Measurements from ENCODE around the gene KLC4.
"Not testable (repeated sequence)": the region's sequence is repeated elsewhere in the genome, so short reads cannot be mapped to it uniquely, and the experiment has no call there.

Gene KLC4

DNA sequence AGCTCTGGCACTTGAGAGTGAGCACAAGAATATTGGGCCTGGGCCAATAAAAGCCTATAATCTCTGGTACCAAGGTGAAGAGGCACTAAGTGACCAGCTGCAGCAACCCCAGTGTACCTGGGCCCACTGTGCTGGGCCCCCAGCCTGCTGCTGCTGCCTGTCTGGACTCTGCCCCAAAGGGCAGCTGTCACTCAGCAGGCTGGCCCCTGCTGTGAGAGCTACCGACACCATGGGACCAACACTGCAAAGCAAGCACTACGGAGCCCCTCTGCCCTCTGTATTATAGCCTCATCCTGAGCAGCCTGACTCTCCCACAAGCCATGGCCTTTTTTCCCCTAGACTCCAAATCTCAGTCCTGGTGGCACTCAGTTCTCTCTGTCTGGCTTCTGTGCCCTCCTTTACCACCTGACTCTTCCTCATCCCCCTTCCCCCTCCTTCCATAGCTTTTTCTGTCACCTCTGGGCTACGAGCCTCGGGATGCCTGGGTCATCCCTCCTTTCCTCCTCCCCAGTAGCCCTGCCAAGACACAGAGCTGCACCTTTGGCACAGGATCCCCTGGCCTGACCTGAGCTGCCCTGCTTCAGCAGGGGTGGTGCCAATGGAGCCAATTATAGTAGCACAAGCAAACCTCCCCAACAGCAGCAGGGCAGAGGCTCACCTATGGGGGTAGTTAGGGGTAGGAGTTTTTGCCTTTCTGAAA, 23.8 kb upstream of the KLC4 start:
- DNase-seq (ENCODE audit: low read depth, low spot score) = no peak
- no peak overlapping the region for H3K27ac ChIP-seq

DNA sequence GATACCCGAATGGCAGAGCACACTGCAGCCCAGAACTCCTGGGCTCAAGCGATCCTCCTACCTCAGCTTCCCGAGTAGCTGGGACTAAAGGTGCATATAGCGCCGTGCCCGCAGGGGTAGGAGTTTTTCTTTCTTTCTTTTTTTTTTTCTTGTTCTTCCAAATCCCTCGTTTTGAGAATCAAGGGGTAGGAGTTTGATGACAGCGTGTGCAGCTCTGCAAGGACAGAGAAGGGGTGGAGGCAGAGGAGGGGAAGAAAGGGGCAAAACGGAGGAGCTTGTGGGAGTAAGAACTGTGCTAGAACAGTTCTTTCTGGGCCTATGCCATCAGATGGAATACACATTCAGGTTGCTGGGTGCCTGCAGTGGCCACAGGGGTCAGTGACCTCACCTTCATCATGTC, 22.7 kb upstream of the KLC4 start:
- DNase-seq (ENCODE audit: low read depth, low spot score) = no peak

DNA sequence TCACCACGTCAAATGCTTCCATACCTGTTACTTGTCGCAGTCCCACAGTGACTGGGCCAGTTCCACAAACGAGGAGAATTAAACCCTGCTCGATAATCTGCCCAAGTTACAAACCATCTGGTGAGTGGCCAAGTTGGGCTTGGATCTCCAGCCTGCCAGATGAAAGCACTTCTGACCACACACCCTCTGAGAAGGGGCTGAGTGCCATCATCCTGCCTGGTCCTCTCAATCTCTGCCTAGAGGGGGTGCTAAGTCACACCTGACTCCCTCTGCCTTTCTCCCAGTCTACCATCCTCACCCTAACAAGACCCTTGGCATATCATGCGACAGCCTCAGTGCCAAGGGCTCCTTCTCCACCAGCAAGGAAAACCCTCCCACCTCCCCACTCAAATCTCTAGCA, 22.2 kb upstream of the KLC4 start:
- no peak overlapping the region for H3K27ac ChIP-seq
- no peak for DNase-seq (ENCODE audit: low read depth, low spot score)

More for the DNA sequence above, 22.7 kb upstream of the KLC4 start:
- no peak overlapping the region for H3K27ac ChIP-seq

DNA sequence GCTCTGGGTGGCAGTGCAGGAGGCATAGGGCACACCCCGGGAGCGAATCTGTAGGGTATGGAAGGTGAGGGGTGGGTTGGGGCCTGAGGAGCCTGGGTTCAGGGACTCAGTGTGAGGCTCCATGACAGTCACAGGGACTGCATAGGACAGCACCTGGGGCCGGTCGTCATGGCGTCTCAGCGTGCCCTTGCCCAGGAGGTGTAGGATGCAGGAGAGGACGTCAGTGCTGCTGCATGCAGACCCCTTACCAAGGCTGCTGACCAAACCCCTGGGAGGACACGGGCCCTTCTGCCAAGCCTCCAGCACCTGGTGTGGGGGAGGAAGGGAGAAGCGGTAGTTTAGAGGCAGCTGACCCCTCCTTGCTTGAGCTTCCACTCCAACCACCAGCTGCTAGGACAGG, 21.7 kb upstream of the KLC4 start:
- H3K27ac ChIP-seq = no peak overlapping the region
- no peak for DNase-seq (ENCODE audit: low read depth, low spot score)

DNA sequence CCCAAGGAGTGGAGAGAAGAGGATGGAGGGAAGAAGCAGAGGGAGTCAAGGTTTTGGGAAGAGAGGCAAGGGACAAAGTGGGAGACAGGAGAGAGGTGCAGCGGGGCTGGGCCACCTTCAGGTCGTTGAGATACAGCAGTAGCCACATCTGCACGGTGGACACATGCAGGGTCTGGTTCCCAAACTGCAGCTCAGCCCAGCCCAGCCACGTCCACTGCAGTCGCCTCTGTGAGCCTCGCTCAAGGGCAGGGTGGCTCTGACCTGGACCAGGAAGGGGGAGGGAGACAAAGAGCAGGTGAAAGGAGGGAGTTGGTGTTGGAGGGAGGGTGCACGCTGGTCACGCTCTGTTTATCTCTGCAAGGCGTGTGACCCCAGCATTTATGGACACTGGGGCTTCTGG, 20.7 kb upstream of the KLC4 start:
- no peak for DNase-seq (ENCODE audit: low read depth, low spot score)
- H3K27ac ChIP-seq = no peak overlapping the region

DNA sequence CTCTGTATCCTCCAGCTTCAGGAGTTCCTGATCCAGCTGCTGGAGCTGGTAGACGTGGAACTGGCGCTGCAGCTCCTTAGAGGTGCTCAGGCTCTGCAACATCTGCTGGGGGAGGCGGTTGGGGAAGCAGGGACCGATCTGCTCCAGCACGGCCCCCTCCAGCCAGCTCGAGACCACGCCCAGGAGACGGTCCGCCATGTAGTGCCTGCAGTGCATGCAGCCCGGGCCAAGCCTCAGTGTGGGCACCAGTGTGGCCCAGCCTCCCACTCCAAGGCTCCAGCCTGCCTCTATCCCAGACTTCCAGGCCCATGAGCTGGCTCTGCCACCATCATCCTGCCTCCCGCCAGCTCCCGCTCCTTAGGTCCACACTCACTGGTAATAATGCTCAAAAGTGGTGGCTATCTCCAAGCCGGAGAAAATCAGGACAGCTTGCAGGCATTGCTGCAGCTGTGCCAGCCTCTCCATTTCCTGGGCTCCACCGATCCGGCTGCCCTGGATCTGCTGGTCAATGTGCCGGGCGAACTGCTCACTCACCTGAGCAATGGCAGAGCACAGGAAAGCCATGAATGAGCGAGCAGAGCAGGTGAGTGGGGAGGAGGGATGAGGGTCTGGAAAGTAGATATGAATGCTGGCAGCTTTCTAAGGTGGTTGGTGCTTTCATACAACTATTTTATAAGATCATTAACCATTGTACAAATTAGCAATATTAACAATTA, 18.7 kb upstream of the KLC4 start:
- no peak for DNase-seq (ENCODE audit: low read depth, low spot score)
- no peak overlapping the region for H3K27ac ChIP-seq

DNA sequence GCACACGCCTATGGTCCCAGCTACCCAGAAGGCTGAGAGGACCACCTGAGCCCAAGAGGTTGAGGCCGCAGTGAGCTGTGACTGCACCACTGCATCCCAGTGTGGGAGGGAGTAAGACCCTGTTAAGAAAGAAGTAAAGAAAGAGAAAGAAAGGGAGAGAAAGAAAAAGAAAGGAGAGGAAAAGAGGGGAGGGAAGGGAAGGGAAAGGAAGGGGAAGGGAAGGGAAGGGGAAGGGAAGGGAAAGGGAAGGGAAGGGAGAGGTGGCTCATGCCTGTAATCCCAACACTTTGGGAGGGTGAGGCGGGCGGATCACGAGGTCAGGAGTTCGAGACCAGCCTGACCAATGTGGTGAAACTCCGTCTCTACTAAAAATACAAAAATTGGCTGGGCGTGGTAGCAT, 18.0 kb upstream of the KLC4 start:
- DNase-seq (ENCODE audit: low read depth, low spot score); H3K27ac ChIP-seq: not testable (repeated sequence)

DNA sequence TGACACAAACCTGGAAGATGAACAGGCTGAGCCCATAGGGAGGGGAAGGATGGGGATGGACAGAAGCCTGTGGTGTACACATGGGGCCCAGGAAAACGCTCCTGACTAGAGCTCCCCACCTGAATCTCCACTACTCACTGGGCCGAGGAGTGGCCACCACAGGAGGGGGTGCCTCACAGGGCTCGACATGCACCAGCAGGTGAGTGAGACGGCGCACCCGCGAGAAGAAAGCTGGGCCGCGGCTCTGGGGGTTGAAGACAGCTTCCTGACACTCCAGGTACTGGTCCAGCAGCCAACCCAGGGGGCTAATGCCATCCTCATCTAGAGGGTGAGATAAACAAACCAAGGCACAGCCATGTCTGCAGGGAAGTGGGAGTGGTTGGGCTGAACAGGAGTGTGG, 16.1 kb upstream of the KLC4 start:
- no peak for DNase-seq (ENCODE audit: low read depth, low spot score)
- no peak overlapping the region for H3K27ac ChIP-seq

DNA sequence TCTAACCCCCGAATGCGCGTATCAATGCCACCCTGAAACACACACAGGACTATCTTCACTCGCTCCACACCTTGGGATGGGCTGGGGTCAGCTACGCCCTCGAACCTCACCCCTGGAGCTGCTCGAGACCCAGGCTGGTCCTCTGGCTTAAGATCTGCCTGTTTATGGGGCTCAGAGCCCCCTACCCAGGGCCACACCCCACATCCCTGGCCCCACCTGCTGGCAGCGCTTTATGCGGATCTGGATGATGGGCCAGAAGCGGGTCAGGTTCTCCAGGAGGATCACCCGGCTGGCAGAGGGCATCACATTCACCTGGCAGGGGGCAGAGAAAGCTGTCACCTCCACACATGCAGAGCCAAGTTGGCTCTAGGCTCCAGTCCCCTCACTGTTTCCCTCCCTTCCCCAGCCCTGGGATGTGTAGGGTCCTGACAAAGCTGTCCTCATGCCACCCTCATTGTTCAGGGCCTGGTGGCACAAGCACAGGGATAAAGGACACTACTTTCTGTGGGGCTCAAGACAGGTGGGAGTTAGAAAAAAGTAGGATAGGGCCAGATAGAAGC, 14.0 kb upstream of the KLC4 start:
- DNase-seq (ENCODE audit: low read depth, low spot score) = no peak
- no peak overlapping the region for H3K27ac ChIP-seq

DNA sequence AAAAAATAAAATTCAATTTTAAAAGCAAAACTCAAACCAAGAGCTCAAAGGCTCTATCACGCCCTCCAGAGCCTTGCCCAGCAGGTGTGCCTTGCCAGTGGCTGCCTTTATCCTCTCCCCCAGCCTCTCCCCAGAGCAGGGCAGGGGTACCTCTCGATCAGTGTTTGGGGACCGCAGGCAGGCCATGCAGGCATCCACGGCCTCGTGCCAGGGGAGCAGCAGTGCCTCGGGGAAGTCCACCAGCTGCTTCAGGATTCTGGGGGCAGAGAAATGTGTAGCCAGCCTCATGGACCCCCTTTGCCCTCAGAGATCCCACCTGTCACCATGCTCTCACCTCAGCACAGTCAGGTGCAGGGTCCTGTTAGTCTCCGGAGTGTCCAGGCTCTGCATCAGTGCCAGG, 11.4 kb upstream of the KLC4 start:
- no peak for DNase-seq (ENCODE audit: low read depth, low spot score)
- H3K27ac ChIP-seq = no peak overlapping the region

DNA sequence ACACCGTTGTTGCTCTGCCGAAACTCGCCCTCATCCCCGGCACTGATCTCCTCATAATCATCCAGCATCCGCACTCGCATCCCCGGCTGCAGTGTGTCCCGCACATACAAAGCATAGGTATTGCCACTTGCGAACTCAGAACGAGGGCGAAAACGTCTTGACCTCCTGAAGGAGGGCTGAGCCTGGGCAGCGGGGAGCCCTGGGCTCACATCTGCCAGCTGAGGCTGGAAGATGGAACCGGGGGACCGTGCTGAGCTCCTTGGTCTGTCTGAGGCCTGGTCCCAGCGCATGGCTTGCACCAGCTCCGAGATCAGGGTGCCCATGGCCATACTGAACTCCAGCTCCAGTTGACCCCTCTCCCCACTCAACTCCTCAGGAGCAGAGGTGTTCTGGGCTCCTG, 8.4 kb upstream of the KLC4 start:
- H3K27ac ChIP-seq = no peak overlapping the region
- DNase-seq (ENCODE audit: low read depth, low spot score) = no peak

DNA sequence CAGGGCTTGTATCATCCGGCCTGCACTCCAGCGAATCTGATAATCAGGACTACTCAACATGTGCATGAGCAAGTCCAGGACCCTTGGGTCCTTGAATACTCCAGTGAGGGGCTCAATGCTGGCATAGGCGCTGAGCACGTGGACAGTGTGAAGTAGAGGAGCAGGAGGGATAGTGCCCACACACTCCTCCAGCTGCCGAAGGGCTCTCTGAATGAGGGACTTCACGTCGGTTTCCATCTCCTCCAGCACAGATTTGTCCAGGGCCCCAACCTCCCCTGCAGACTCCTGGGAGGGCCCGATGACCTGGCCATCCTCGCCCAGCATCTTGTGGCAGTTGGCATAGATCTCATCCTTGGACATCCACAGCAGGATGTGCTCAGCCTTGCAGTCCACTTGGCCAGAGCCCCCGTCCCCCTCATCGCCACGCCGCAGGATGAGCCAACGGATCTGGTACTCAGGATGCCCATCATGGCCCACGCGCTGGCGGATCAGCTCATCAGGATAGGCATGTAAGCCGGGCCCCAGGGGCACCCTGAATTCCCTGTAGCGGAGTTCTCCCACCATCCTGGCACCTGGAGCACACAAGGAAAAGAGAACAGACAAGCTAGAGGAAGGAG, 7.1 kb upstream of the KLC4 start:
- DNase-seq (ENCODE audit: low read depth, low spot score) = no peak
- no peak overlapping the region for H3K27ac ChIP-seq

DNA sequence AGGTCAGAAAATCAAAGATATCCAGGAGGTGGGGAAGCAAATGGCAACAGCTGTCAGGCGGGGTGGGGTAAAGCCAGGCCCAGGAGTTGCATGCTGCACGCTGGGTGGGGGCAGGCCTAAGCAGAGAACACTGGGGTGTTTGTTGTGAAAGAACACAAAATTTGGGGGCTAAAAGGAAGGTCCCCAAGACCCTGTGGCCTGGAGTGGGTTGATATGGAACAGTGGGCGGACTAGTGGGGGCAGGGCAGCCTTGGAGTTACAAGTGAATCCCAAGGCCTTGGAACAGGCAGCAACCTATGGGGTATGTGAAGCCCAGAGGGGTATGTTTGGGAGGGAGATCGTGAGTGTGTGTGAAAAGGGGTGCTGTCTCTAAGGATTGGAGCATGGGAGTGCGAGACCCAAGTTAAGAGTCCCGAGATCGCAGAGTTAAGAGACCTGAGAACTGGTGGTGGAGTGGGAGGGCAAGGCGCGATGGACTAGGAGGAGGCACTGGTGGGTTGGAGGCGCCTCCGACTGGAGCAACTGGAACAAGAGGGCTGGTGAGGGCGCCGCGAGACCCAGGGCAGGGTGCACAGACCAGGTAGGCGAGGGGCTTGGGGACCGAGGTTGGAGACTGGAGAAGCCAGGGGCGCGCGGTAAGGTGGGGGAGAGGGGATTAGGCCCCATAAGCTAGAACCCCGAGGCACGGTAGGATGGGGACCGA, 6.4 kb upstream of the KLC4 start:
- no peak for DNase-seq (ENCODE audit: low read depth, low spot score)

DNA sequence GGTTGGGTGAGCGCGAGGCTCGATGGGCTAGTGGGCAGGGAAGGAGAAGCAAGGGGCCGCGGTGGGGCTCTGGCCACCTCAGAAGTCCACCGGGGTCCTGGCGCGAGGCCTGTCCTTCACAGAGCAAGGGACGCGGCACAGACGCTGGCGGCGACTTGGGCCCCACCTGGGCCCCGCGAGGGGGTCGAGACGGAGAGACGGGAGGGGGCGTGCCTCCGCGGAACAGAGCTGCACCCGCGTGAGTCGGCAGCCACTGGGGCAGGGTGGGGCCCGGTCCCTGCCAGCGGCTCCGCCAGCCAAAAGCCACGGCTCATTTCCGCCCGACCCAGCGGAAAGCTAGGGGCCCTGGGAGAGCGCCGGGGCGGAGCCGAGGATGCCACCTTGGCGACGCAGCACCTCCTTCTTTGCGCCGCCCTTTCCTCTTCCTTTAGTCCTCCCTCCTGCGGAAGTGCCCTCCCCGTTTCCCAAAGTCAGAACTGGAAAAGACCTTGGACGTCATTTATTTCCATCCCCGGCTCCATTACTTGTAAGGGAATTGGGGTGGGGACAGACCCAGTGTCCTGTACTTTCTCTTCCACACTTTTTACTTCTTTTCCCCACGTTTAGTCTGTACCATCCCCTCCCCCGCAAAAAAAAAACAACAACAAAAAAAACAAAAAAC, 5.8 kb upstream of the KLC4 start, which contains the start of gene CUL7:
TSS of gene CUL7 (minus strand) at position 307 of the 661 bp plus-strand sequence. CDS start 1,063 bp downstream, outside the sequence.
- DNase-seq (ENCODE audit: low read depth, low spot score) = peak; percentile 63
- H3K27ac ChIP-seq = peak within 1 kb of the TSS; percentile 78

More for the DNA sequence above, 6.4 kb upstream of the KLC4 start:
- peak overlapping the region; percentile 78 for H3K27ac ChIP-seq

DNA sequence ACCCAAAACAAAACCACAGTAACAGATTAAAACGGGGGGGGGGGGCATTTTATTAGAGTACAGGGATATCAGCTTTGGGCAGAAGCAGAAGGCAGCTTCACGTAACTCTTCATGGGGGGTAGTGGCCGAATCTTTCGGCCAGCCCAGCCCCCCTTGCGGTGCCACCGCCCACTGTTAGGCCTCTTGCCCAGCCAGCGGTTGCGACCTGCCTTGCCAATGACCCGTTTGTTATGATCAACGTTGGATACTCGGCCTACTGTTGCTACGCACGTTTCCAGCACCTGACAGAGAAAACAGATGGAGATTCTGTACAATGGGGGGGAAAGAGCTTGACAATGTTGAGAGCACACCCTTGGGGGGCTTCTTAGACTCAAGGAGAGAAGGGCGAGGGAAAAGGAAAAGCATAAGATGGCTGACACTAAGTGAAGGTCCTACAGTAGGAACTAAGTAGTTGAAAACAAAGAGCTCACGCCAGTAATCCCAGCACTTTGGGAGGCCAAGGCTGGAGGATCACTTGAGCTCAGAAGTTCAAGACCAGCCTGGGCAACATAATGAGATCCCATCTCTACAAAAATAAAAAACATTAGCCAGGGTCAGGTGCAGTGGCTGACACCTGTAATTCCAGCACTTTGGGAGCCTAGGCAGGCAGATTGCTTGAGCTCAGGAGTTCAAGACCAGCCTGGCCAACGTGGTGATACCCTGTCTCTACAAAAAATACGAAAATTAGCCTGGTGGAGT, 5.1 kb upstream of the KLC4 start:
- peak overlapping the region; percentile 78 for H3K27ac ChIP-seq
- no peak for DNase-seq (ENCODE audit: low read depth, low spot score)

DNA sequence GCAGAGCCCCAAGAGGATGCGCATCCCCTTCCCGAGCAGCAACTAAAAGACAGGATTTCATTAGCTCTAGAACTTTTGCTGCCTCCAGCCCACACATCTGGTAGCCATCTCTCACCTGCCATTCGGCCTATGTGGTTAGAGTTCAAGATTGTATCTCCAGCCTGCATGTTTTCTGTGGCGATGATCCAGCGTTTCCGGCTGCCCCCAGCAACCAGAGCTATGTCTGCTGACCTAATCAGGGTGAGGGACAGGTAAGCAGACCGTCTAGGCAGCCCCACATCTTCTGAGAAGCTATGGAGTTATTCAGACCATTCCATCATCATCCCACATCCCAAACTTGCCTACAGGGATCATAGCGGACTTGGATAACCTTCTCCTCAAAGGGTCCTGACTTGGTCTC, 3.5 kb upstream of the KLC4 start:
- H3K27ac ChIP-seq = peak overlapping the region; percentile 78
- DNase-seq (ENCODE audit: low read depth, low spot score) = no peak

DNA sequence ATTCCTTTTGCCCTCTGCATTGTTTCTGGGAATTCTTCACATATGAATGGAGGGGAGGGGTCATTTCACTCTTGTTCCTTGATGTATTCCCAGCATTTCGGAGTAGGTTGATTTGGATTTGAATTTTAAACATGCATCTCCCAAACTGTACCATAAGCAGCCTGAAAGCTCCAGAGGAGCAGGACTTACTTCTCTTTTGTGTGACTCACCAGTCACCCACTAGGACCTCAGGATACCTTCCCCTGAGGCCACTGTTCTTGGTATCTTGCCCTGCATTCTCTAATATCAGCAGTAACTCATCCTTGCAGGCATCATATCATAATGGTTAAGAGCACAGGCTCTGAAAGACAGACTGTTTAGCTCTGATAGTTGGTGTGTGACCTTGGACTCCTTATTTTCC, 900 bp upstream of the KLC4 start:
- H3K27ac ChIP-seq = peak overlapping the region; percentile 75
- no peak for DNase-seq (ENCODE audit: low read depth, low spot score)

DNA sequence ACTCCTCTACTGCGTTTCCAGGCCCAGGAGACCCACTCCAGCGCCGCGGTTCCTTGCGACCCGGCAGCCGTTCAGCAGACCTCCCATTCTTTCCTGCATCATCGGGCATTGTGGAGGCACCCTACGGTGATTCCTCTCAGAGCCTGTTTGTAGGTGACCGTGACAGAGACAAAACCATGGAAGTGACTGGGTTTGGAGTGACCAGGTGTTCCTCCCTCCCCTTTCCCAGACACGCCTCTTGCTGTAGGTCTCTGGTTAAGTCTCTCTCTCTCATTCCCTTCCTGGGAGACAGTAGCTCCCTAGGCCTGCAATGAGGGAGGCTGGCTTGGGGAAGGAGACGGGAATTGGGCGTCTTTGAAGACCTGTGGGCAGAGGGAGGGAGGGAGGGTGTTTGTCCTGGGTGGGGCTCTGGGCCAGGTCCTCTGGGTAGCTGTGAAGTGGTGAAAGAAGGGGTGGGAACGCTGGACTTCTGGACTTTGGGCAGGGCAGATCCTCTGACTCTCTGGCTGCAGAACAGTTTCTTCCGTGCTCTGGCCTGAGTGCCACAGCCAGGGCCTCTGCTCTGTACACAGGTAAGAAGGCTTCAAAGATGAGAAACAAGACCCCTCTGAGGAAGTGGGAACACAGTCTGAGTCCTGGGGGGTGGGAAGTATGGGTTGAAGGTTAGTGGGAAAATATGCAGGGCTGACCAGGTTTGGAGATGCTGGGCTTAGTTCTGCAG, 763 bp downstream of the KLC4 start:
- H3K27ac ChIP-seq = peak overlapping the region; percentile 75
- DNase-seq (ENCODE audit: low read depth, low spot score) = peak; percentile 34
